Immature natural killer cell (primary cell): Measurements from ENCODE around the gene GLB1L2. TPM values are rescaled to one million over a fixed set of nuclear protein-coding genes. Genes with fewer than 3 reads are reported as not detected.
A peak's percentile ranks its signal among the peaks of the same experiment; 100 is the strongest.

Experiments used
- DNase-seq, 3 donors: peaks; one replicate each; pipeline ENCODE4 v3.0.0; 2022; ENCODE audit warnings: mixed read lengths in 1 of 3
- H3K27ac Mint-ChIP-seq, 6 donors: one replicate each; pipeline ENCODE4 v1.8.0; 2020; ENCODE audit warnings: mixed read lengths in 6 of 6, mild to moderate bottlenecking in 5 of 6, inconsistent platforms in 4 of 6, moderate library complexity in 3 of 6
- H3K27me3 Mint-ChIP-seq, 3 donors: one replicate each; pipeline ENCODE4 v1.8.0; 2020 to 2021; ENCODE audit warnings: low read depth in 3 of 3, mild to moderate bottlenecking in 3 of 3, mixed read lengths in 3 of 3, moderate library complexity in 3 of 3, inconsistent platforms in 1 of 3
- H3K36me3 Mint-ChIP-seq, 3 donors: one replicate each; pipeline ENCODE4 v1.8.0; 2020; ENCODE audit warnings: mixed read lengths in 3 of 3, inconsistent platforms in 2 of 3, mild to moderate bottlenecking in 2 of 3
- H3K4me1 Mint-ChIP-seq, 2 donors: one replicate each; pipeline ENCODE4 v1.8.0; 2020; ENCODE audit warnings: inconsistent platforms in 2 of 2, mild to moderate bottlenecking in 2 of 2, mixed read lengths in 2 of 2, moderate library complexity in 1 of 2
- H3K4me3 Mint-ChIP-seq, 5 donors: one replicate each; pipeline ENCODE4 v1.8.0; 2020; ENCODE audit warnings: mild to moderate bottlenecking in 5 of 5, mixed read lengths in 5 of 5, inconsistent platforms in 3 of 5, moderate library complexity in 3 of 5
- H3K9me3 Mint-ChIP-seq, 6 donors: one replicate each; pipeline ENCODE4 v1.8.0; 2020; ENCODE audit warnings: mild to moderate bottlenecking in 6 of 6, mixed read lengths in 6 of 6, inconsistent platforms in 4 of 6, moderate library complexity in 3 of 6
- polyA plus RNA-seq, 3 donors: library from polyadenylated mRNA; unstranded; fragments of 300-500 nt; fragmentation: Illumina TruSeq; gene quantifications; one replicate each; pipeline ENCODE4 v1.2.3, GENCODE V29; 2021

The GLB1L2 gene
- polyA plus RNA-seq, 3 donors from 2014 or later, result 1.4 to 1.7 TPM; not detected in 1

- H3K4me3 Mint-ChIP-seq, result peak overlapping the region in 2 of 5 donors; percentile 5 to 57
- peak overlapping the region in 2 of 6 donors; percentile 53 to 55 for H3K27ac Mint-ChIP-seq
- H3K27me3 Mint-ChIP-seq, result peaks cover 0 to 5% (median 1%) of the 10 kb centered on the region in 3 donors
- no peaks in the 10 kb centered on the region for H3K9me3 Mint-ChIP-seq
- no peak for DNase-seq
- H3K4me1 Mint-ChIP-seq, result peaks cover 54 to 88% of the 10 kb centered on the region in 2 donors
- H3K36me3 Mint-ChIP-seq, result peaks cover 0 to 3% (median 0%) of the 10 kb centered on the region in 3 donors
These were observed 61.3 kb downstream of the GLB1L2 start for GRCh38 chr11:134392953-134393615.

GRCh38 chr11:134393638-134394037, 61.9 kb downstream of the GLB1L2 start:
- Mint-ChIP-seq H3K4me1 (peaks cover 52 to 88% of the 10 kb centered on the region in 2 donors), H3K36me3 (peaks cover 0 to 3% (median 0%) of the 10 kb centered on the region in 3 donors), H3K27ac (peak overlapping the region in 2 of 6 donors; percentile 53 to 55)

GRCh38 chr11:134394311-134394710, 62.5 kb downstream of the GLB1L2 start:
- H3K27ac Mint-ChIP-seq, result no peak overlapping the region
- no peak overlapping the region for H3K4me3 Mint-ChIP-seq
- H3K36me3 Mint-ChIP-seq, result no peaks in the 10 kb centered on the region
- H3K4me1 Mint-ChIP-seq, result peaks cover 48 to 88% of the 10 kb centered on the region in 2 donors
- DNase-seq, result no peak
- peaks cover 0 to 5% (median 1%) of the 10 kb centered on the region in 3 donors for H3K27me3 Mint-ChIP-seq
- no peaks in the 10 kb centered on the region for H3K9me3 Mint-ChIP-seq

More at GRCh38 chr11:134393638-134394037, 61.9 kb downstream of the GLB1L2 start:
- DNase-seq, result no peak
- no peaks in the 10 kb centered on the region for H3K9me3 Mint-ChIP-seq
- peaks cover 0 to 5% (median 1%) of the 10 kb centered on the region in 3 donors for H3K27me3 Mint-ChIP-seq
- peak overlapping the region in 2 of 5 donors; percentile 5 to 57 for H3K4me3 Mint-ChIP-seq

- Mint-ChIP-seq H3K27me3 (peaks cover 0 to 5% (median 3%) of the 10 kb centered on the region in 3 donors), H3K4me3 (no peak overlapping the region), H3K9me3 (no peaks in the 10 kb centered on the region), H3K4me1 (peaks cover 46 to 83% of the 10 kb centered on the region in 2 donors), H3K27ac (no peak overlapping the region), H3K36me3 (no peaks in the 10 kb centered on the region)
- no peak for DNase-seq
These were observed 63.2 kb downstream of the GLB1L2 start for GRCh38 chr11:134395002-134395401.

- H3K4me3 Mint-ChIP-seq, result no peak overlapping the region
- DNase-seq, result no peak
- peak overlapping the region in 3 of 6 donors; percentile 5 to 59 (median 55) for H3K27ac Mint-ChIP-seq
- H3K36me3 Mint-ChIP-seq, result no peaks in the 10 kb centered on the region
- peaks cover 0 to 7% (median 3%) of the 10 kb centered on the region in 3 donors for H3K27me3 Mint-ChIP-seq
- no peaks in the 10 kb centered on the region for H3K9me3 Mint-ChIP-seq
- H3K4me1 Mint-ChIP-seq, result peaks cover 46 to 82% of the 10 kb centered on the region in 2 donors
These were observed 65.7 kb downstream of the GLB1L2 start for GRCh38 chr11:134397304-134398078.

GRCh38 chr11:134398079-134398444, 66.3 kb downstream of the GLB1L2 start:
- Mint-ChIP-seq H3K4me3 (no peak overlapping the region), H3K27me3 (peaks cover 0 to 8% (median 3%) of the 10 kb centered on the region in 3 donors), H3K36me3 (no peaks in the 10 kb centered on the region), H3K4me1 (peaks cover 47 to 80% of the 10 kb centered on the region in 2 donors), H3K27ac (no peak overlapping the region), H3K9me3 (no peaks in the 10 kb centered on the region)
- DNase-seq, result no peak

GRCh38 chr11:134398644-134399292, 67.0 kb downstream of the GLB1L2 start:
- Mint-ChIP-seq H3K27me3 (peaks cover 0 to 7% (median 3%) of the 10 kb centered on the region in 3 donors), H3K27ac (peak overlapping the region in 1 of 6 donors; percentile 78), H3K36me3 (no peaks in the 10 kb centered on the region), H3K4me1 (peaks cover 49 to 79% of the 10 kb centered on the region in 2 donors), H3K9me3 (no peaks in the 10 kb centered on the region), H3K4me3 (no peak overlapping the region)
- DNase-seq, result no peak

GRCh38 chr11:134399293-134399654, 67.5 kb downstream of the GLB1L2 start:
- peaks cover 0 to 7% (median 3%) of the 10 kb centered on the region in 3 donors for H3K27me3 Mint-ChIP-seq

GRCh38 chr11:134399996-134400395, 68.2 kb downstream of the GLB1L2 start:
- no peaks in the 10 kb centered on the region for H3K36me3 Mint-ChIP-seq
- no peaks in the 10 kb centered on the region for H3K9me3 Mint-ChIP-seq
- DNase-seq, result no peak
- H3K27ac Mint-ChIP-seq, result peak overlapping the region in 5 of 6 donors; percentile 14 to 80 (median 51)
- H3K4me3 Mint-ChIP-seq, result peak overlapping the region in 3 of 5 donors; percentile 30 to 43 (median 36)
- peaks cover 0 to 7% (median 3%) of the 10 kb centered on the region in 3 donors for H3K27me3 Mint-ChIP-seq
- H3K4me1 Mint-ChIP-seq, result peaks cover 45 to 79% of the 10 kb centered on the region in 2 donors

More at GRCh38 chr11:134399293-134399654, 67.5 kb downstream of the GLB1L2 start:
- no peaks in the 10 kb centered on the region for H3K36me3 Mint-ChIP-seq
- no peaks in the 10 kb centered on the region for H3K9me3 Mint-ChIP-seq
- no peak for DNase-seq
- no peak overlapping the region for H3K4me3 Mint-ChIP-seq
- H3K27ac Mint-ChIP-seq, result no peak overlapping the region
- H3K4me1 Mint-ChIP-seq, result peaks cover 46 to 83% of the 10 kb centered on the region in 2 donors

GRCh38 chr11:134401825-134402809, 70.3 kb downstream of the GLB1L2 start:
- peak; percentile 31 to 68 (median 44) for DNase-seq
- H3K4me1 Mint-ChIP-seq, result peaks cover 54 to 71% of the 10 kb centered on the region in 2 donors
- no peaks in the 10 kb centered on the region for H3K9me3 Mint-ChIP-seq
- H3K27me3 Mint-ChIP-seq, result peaks cover 0 to 6% (median 1%) of the 10 kb centered on the region in 3 donors
- H3K27ac Mint-ChIP-seq, result peak overlapping the region; percentile 60 to 91 (median 84)
- peak overlapping the region; percentile 57 to 87 (median 65) for H3K4me3 Mint-ChIP-seq
- H3K36me3 Mint-ChIP-seq, result no peaks in the 10 kb centered on the region

GRCh38 chr11:134402910-134403309, 71.1 kb downstream of the GLB1L2 start:
- H3K27me3 Mint-ChIP-seq, result peaks cover 0 to 5% (median 1%) of the 10 kb centered on the region in 3 donors
- H3K4me1 Mint-ChIP-seq, result peaks cover 61 to 76% of the 10 kb centered on the region in 2 donors
- no peaks in the 10 kb centered on the region for H3K36me3 Mint-ChIP-seq
- H3K9me3 Mint-ChIP-seq, result no peaks in the 10 kb centered on the region
- H3K27ac Mint-ChIP-seq, result peak overlapping the region in 4 of 6 donors; percentile 80 to 91 (median 84)
- peak overlapping the region; percentile 57 to 87 (median 65) for H3K4me3 Mint-ChIP-seq
- no peak for DNase-seq

GRCh38 chr11:134404575-134405341, 73.0 kb downstream of the GLB1L2 start:
- Mint-ChIP-seq H3K4me1 (peaks cover 60 to 71% of the 10 kb centered on the region in 2 donors), H3K4me3 (peak overlapping the region in 1 of 5 donors; percentile 55), H3K9me3 (no peaks in the 10 kb centered on the region), H3K36me3 (peaks cover 0 to 3% (median 2%) of the 10 kb centered on the region in 3 donors), H3K27ac (peak overlapping the region in 3 of 6 donors; percentile 23 to 65 (median 46)), H3K27me3 (peaks cover 0 to 6% (median 1%) of the 10 kb centered on the region in 3 donors)
- DNase-seq, result no peak
